BE2C (cell line): ENCODE data around the gene SLC13A3. TPM values are rescaled to one million over a fixed set of nuclear protein-coding genes. Genes with fewer than 3 reads are reported as not detected.
A peak's percentile ranks its signal among the peaks of the same experiment; 100 is the strongest.

Experiments used
- DNase-seq: peaks from one replicate; pipeline ENCODE4 v3.0.0-alpha.2; 2020
- H3K27me3 ChIP-seq: fragments of 250-450 bp; sonication (Bioruptor Pico); 2 replicates; pipeline ENCODE4 v1.5.1; 2020; ENCODE audit warnings: mild to moderate bottlenecking
- H3K36me3 ChIP-seq: fragments of 250-450 bp; sonication (Bioruptor Pico); 2 replicates; pipeline ENCODE4 v1.5.1; 2020; ENCODE audit warnings: mild to moderate bottlenecking
- H3K4me1 ChIP-seq: fragments of 250-450 bp; sonication (Bioruptor Pico); 2 replicates; pipeline ENCODE4 v1.5.1; 2020
- H3K4me3 ChIP-seq: 2 replicates; pipeline ENCODE4 v1.5.1; 2011; ENCODE audit warnings: low read depth, low read length
- H3K9me3 ChIP-seq: fragments of 250-450 bp; sonication (Bioruptor Pico); 2 replicates; pipeline ENCODE4 v1.5.1; 2020
- CTCF ChIP-seq: IDR thresholded peaks from 2 replicates; pipeline ENCODE4 v1.5.1; 2012; ENCODE audit warnings: mild to moderate bottlenecking, low read depth, low read length
- polyA plus RNA-seq: library from polyadenylated mRNA; unstranded; fragments of >200 nt; gene quantifications from one replicate; pipeline ENCODE4 v1.2.1, GENCODE V29; 2012; ENCODE audit warnings: low read depth, missing spikeins; ENCODE audit not compliant: insufficient read length, insufficient read depth

The SLC13A3 gene
- 0.17 TPM for polyA plus RNA-seq

- no peaks in the 10 kb centered on the region for H3K4me1 ChIP-seq
- TF ChIP-seq CTCF = no peak
- H3K9me3 ChIP-seq = no peaks in the 10 kb centered on the region
- peaks cover 33% of the 10 kb centered on the region for H3K27me3 ChIP-seq
- H3K4me3 ChIP-seq = no peak within 1 kb of the TSS
- DNase-seq = no peak
- no peaks in the 10 kb centered on the region for H3K36me3 ChIP-seq
Measured at GRCh38 chr20:46651091-46651962, at the start of gene SLC13A3. Gene SLC13A3, minus strand, starts transcription at chr20:46651459. Its CDS starts 38 bp downstream, at chr20:46651421.

GRCh38 chr20:46701057-46701456 is 49.8 kb upstream of the SLC13A3 start:
- H3K36me3 ChIP-seq = no peaks in the 10 kb centered on the region
- H3K4me3 ChIP-seq = no peak overlapping the region
- no peaks in the 10 kb centered on the region for H3K4me1 ChIP-seq
- no peaks in the 10 kb centered on the region for H3K9me3 ChIP-seq
- TF ChIP-seq CTCF = no peak
- no peak for DNase-seq
- H3K27me3 ChIP-seq = peaks cover 10% of the 10 kb centered on the region; the same call in 1 of the 2 replicates

GRCh38 chr20:46700481-46700880 is 49.2 kb upstream of the SLC13A3 start:
- no peak overlapping the region for H3K4me3 ChIP-seq
- no peak for DNase-seq
- H3K4me1 ChIP-seq = no peaks in the 10 kb centered on the region

GRCh38 chr20:46699651-46700359 is 48.5 kb upstream of the SLC13A3 start:
- no peak overlapping the region for H3K4me3 ChIP-seq
- no peaks in the 10 kb centered on the region for H3K9me3 ChIP-seq
- peak; percentile 74 for TF ChIP-seq CTCF
- peak; percentile 28 for DNase-seq
- no peaks in the 10 kb centered on the region for H3K36me3 ChIP-seq
- no peaks in the 10 kb centered on the region for H3K4me1 ChIP-seq
- 0 out of 2 replicates have a peak, but pooled peaks cover 2% of the 10 kb centered on the region for H3K27me3 ChIP-seq

More at GRCh38 chr20:46700481-46700880, 49.2 kb upstream of the SLC13A3 start:
- no peaks in the 10 kb centered on the region for H3K9me3 ChIP-seq
- no peak for TF ChIP-seq CTCF
- H3K36me3 ChIP-seq = no peaks in the 10 kb centered on the region
- H3K27me3 ChIP-seq = peaks cover 7% of the 10 kb centered on the region; the same call in 1 of the 2 replicates

- no peak for TF ChIP-seq CTCF
- H3K4me3 ChIP-seq = no peak overlapping the region
- no peak for DNase-seq
- no peaks in the 10 kb centered on the region for H3K36me3 ChIP-seq
- H3K4me1 ChIP-seq = no peaks in the 10 kb centered on the region
- no peaks in the 10 kb centered on the region for H3K27me3 ChIP-seq
- no peaks in the 10 kb centered on the region for H3K9me3 ChIP-seq
Measured at GRCh38 chr20:46698788-46699187, 47.5 kb upstream of the SLC13A3 start.
